Pulmonary artery endothelial cell (primary cell): ENCODE data around the gene FAXDC2. TPM values are rescaled to one million over a fixed set of nuclear protein-coding genes. Genes with fewer than 3 reads are reported as not detected.
A peak's percentile ranks its signal among the peaks of the same experiment; 100 is the strongest.
"Not testable (repeated sequence)": the region's sequence is repeated elsewhere in the genome, so short reads cannot be mapped to it uniquely, and the experiment has no call there.

ENCODE experiments used
- DNase-seq: peaks from one replicate; pipeline ENCODE4 v3.0.0-alpha.2; 2011; ENCODE audit warnings: low read depth, low spot score
- total RNA-seq: library from RNA; depleted of rRNA; stranded (reverse); fragments of >200 nt; gene quantifications from 2 replicates; pipeline ENCODE4 v1.2.3, GENCODE V29; 2014

Gene FAXDC2
- total RNA-seq, 1 donor from 2014 or later: 1.5 TPM

- DNase-seq: no peak
Measured at GRCh38 chr5:154830596-154830995, 19.8 kb downstream of the FAXDC2 start.

- DNase-seq: no peak
Measured at GRCh38 chr5:154830219-154830595, 20.2 kb downstream of the FAXDC2 start.

GRCh38 chr5:154829589-154830218 is 20.7 kb downstream of the FAXDC2 start:
- DNase-seq: no peak

- DNase-seq: no peak
Measured at GRCh38 chr5:154829181-154829588, 21.2 kb downstream of the FAXDC2 start.

GRCh38 chr5:154824070-154824469 is 26.3 kb downstream of the FAXDC2 start:
- DNase-seq: no peak

- no peak for DNase-seq
Measured at GRCh38 chr5:154823605-154824004, 26.8 kb downstream of the FAXDC2 start.

GRCh38 chr5:154822896-154823295 is 27.5 kb downstream of the FAXDC2 start:
- not testable (repeated sequence) for DNase-seq

GRCh38 chr5:154820383-154820782 is 30.0 kb downstream of the FAXDC2 start:
- DNase-seq: no peak

- DNase-seq: no peak
Measured at GRCh38 chr5:154819546-154819945, 30.9 kb downstream of the FAXDC2 start.

GRCh38 chr5:154818471-154819116 is 31.8 kb downstream of the FAXDC2 start:
- DNase-seq: no peak

- no peak for DNase-seq
Measured at GRCh38 chr5:154817815-154818214, 32.6 kb downstream of the FAXDC2 start.

GRCh38 chr5:154816891-154817492 is 33.4 kb downstream of the FAXDC2 start:
- no peak for DNase-seq

GRCh38 chr5:154815684-154816247 is 34.6 kb downstream of the FAXDC2 start:
- DNase-seq: no peak

- no peak for DNase-seq
Measured at GRCh38 chr5:154815025-154815424, 35.4 kb downstream of the FAXDC2 start.

- no peak for DNase-seq
Measured at GRCh38 chr5:154813736-154814135, 36.7 kb downstream of the FAXDC2 start.

- no peak for DNase-seq
Measured at GRCh38 chr5:154813158-154813557, 37.2 kb downstream of the FAXDC2 start.

GRCh38 chr5:154811653-154812465 is 38.5 kb downstream of the FAXDC2 start:
- peak; percentile 44 for DNase-seq

- no peak for DNase-seq
Measured at GRCh38 chr5:154811239-154811638, 39.2 kb downstream of the FAXDC2 start.

- DNase-seq: no peak
Measured at GRCh38 chr5:154806176-154806575, 44.2 kb downstream of the FAXDC2 start.

- DNase-seq: no peak
Measured at GRCh38 chr5:154802050-154802449, 48.4 kb downstream of the FAXDC2 start.

GRCh38 chr5:154801083-154801482 is 49.3 kb downstream of the FAXDC2 start:
- DNase-seq: peak; percentile 17

- no peak for DNase-seq
Measured at GRCh38 chr5:154800582-154800981, 49.8 kb downstream of the FAXDC2 start.
